GM18861 (cell line): ENCODE results near the gene ATF7IP2.
"Not testable (repeated sequence)": the region's sequence is repeated elsewhere in the genome, so short reads cannot be mapped to it uniquely, and the experiment has no call there.

Experiments
- ATAC-seq: cut with Tn5 transposase; IDR thresholded peaks from one replicate; pipeline ENCODE4 v1.9.1; 2021; ENCODE audit not compliant: unreplicated experiment

The ATF7IP2 gene

DNA sequence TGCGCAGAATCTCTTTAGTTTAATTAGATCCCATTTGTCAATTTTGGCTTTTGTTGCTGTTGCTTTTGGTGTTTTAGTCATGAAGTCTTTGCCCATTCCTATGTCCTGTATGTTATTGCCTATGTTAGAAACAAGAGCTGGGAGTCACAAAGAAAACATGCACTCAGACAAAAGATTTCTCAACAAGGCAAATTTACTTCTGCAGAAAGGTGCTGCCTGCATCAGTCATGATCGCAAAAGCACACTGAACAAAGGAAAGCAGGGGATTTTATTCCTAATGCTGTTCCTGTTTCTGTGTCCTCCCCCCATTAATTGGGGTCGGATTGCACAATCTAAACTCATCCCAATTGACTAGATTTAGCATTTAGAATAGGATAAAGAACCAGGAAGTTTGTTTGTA lies 55.9 kb downstream of the ATF7IP2 start:
- no peak for ATAC-seq

DNA sequence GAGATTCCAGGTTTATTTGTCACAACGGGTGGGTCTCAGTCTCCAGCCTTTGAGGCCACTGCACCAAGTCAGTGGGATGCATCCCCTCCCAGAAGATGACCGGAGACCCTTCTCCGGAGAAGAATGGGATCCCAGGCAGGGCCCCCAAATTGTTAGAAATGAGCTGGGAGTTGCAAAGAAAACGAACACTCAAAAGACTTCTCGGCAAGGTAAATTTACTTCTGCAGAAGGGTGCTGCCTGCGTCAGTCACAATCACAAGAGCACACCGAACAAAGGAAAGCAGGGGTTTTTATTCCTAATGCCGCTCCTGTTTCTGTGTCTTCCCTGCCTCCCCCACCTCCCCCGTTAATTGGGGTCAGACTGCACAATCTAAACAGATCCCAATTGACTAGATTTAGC lies 61.4 kb downstream of the ATF7IP2 start:
- ATAC-seq, result no peak

DNA sequence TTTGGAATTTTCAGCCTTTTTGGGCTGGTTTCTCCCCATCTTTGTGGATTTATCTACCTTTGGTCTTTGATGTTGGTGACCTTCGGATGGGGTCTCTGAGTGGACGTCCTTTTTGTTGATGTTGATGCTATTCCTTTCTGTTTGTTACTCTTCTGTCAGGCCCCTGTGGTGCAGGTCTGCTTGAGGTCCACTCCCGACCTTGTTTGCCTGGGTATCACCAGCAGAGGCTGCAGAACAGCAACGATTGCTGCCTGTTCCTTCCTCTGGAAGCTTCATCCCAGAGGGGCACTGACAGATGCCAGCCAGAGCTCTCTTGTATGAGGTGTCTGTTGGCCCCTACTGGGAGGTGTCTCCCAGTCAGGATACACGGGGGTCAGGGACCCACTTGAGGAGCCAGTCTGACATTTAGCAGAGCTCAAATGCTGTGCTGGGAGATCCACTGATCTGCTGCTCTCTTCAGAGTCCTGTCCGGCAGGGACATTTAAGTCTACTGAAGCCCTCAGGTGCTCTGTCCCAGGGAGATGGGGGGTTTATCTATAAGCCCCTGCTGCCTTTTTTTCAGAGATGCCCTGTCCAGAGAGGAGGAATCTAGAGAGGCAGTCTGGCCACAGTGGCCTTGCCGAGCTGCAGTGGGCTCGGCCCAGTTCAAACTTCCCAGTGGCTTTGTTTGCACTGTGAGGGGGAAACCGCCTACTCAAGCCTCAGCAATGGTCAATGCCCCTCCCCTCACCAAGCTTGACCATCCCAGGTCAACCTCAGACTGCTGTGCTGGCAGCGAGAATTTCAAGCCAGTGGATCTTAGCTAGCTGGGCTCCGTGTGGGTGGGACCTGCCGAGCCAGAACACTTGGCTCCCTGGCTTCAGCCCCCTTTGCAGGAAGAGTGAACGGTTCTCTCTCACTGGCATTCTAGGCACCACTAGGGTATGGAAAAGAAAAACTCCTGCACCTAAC lies 66.6 kb downstream of the ATF7IP2 start:
- ATAC-seq, result not testable (repeated sequence)

DNA sequence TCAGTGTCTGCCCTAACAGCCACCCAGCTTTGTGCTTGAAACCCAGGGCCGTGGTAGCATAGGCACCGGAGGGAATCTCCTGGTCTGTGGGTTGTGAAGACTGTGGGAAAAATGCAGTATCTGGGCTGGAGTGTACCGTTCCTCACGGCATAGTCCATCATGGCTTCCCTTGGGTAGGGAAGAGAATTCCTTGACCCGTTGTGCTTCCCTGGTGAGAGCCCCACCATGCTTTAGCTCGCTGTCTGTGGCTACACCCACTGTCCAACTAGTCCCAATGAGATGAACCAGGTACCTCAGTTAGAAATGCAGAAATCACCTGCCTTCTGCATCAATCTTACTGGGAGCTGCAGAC lies 67.3 kb downstream of the ATF7IP2 start:
- no peak for ATAC-seq

DNA sequence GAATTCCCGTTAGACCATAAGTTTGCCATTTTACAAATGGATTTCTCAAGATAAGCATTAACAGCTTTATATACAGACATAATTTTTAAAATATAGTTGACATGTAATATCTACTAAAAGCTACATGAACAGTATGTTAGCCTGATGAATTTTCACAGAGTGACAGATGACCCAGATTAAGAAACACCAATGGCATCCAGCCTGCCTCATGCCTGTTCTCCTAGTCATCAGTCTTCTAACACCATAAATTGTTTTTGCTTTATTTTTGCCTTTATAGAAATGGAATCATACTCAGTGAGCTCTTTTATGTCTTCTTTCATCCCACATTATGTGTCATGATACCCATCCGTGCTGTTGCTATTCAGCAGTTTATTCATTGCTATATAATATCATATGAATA lies 80.0 kb downstream of the ATF7IP2 start:
- no peak for ATAC-seq

DNA sequence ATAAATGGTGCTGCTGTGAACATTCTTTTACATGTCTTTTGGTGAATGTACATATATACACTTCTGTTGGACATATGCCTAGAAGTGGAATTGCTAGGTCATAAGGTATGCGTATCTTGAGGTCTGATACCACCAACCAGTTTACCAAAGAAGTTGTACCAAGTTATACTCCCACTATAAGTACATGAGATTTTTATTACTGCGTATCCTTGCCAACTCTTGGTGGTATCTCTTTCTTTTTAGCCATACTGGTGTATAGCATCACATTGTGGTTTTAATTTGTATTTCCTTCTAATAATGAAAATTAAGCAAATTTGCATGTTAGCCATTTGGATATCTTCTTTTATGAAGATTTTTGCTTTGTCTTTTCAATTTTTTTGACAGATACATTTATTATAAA lies 80.5 kb downstream of the ATF7IP2 start:
- no peak for ATAC-seq

DNA sequence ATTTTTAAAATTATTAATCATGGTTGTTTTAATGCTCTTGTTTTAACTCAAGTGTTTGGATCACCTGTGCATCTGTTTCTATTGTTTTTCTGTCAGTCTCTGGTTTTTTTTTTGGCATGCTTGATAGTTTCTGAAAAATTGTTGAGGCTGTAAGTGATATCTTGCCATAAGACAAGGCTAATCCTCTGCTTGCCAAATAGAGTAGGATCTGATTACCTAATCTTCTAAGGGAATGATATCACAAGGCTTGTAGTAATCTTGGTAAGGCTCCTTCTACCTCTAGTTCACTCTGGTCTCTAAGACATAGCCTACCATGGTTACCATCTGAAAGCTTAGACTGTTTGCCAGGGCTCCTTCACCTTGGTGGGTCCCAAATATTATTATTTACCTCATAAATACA lies 81.0 kb downstream of the ATF7IP2 start:
- ATAC-seq, result no peak

DNA sequence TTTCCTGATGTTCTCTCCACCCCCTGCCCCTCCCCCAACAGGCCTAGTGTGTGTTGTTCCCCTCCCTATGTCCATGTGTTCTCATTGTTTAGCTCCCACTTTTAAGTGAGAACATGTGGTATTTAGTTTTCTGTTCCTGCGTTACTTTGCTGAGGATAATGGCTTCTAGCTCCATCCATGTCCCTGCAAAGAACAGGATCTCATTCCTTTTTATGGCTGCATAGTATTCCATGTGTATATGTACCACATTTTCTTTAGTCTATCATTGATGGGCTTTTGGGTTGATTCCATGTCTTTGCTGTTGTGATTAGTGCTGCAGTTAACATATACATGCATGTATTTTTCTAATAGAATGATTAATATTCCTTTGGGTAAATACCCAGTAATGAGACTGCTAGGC lies 90.8 kb downstream of the ATF7IP2 start:
- not testable (repeated sequence) for ATAC-seq

DNA sequence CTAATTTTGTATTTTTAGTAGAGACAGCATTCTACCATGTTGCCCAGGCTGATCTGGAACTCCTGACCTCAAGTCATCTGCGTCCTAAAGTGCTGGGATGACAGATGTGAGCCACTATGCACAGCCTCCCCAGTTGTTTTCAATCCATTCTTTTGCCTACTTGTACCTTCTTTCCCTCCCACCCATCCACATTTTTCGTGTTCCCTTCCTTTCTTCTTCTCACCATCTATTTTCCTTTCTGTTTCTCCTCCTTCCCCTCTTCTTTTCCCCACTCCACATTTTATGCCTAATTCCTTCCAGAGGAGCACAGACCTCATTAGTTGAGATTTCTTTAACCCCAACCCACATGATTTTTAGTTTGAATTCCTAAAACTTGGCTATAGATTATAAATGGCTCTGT lies 94.3 kb downstream of the ATF7IP2 start:
- ATAC-seq, result no peak

DNA sequence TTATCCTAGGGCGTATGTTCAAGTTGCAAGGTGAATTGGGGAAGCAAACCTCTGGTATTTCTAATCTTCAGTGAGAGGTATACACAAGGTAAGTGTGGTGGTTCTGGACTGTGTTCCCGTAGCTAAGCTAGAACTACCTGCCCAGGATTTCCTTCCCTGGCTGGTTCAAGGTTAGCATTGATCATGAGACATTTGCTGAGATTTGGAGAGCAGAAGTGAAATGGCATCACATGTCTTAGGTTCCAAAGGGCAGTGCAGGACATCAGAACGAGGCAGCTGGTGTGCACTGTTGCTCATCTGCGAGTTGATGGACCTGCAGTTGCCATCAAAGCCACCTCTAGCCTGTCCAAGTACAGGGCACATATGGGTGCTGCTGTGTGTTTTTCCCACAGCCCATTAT lies 99.3 kb downstream of the ATF7IP2 start:
- ATAC-seq, result no peak

DNA sequence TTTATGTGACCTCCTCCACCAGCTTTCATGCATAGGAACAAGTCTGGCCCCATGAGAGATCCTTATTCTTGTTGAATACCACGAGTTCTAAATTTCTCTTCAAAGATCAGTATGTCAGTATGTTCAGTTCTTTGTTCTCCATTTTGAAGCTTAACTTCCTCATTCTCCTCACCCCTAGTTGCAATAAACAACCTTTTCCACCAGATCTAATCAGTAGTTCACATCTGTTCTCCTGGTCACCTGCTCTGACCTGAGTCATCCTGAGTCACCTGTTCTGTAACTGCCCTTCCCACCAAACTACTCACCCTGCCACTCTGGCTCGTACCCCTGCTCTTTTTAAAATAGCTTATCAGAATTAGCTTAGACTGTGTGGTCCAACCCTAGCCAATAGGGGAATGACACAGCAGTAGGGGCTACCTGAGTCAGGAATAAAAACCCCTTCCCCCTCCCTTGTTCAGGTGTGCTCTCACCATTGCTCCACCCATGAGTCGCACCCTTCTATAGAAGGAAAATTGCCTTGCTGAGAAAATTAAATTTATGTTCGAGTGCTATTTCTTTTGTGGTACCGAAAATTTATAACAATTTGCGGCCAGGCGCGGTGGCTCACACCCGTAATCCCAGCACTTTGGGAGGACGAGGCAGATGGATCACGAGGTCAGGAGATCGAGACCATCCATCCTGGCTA lies 100.0 kb downstream of the ATF7IP2 start:
- ATAC-seq, result no peak

DNA sequence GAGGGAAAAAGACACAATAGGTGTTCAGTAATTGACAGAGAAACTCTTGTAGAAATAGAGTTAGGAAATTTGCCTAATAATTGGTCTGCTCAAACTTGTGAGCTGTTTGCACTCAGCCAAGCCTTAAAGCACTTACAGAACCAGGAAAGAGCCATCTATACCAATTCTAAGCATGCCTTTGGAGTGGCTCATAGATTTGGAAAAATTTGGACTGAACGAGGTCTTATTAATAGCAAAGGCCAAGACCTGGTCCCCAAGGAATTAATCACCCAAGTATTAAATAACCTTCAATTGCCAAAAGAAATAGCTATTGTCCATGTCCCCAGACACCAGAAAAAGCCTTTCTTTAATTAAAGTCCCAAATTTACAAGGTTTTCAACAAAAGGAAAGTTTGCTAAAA lies 104.3 kb downstream of the ATF7IP2 start:
- no peak for ATAC-seq

DNA sequence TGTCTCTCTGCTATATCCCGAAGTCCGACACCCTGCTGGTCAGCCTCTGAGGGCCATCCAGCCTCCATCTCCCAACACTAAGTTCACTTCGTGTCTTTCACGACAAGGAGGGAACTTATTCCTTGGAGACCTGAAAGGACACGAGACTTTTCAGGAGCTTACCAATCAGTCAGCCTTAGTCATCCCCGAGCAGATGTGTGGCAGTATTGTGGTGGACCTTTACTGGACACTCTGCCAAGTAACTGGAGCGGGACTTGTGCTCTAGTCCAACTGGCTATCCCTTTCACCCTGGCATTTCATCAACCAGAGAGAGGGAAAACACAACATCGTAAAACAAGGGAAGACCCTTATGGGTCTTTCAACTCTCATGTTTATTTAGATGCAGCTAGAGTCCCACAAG lies 107.4 kb downstream of the ATF7IP2 start:
- no peak for ATAC-seq

DNA sequence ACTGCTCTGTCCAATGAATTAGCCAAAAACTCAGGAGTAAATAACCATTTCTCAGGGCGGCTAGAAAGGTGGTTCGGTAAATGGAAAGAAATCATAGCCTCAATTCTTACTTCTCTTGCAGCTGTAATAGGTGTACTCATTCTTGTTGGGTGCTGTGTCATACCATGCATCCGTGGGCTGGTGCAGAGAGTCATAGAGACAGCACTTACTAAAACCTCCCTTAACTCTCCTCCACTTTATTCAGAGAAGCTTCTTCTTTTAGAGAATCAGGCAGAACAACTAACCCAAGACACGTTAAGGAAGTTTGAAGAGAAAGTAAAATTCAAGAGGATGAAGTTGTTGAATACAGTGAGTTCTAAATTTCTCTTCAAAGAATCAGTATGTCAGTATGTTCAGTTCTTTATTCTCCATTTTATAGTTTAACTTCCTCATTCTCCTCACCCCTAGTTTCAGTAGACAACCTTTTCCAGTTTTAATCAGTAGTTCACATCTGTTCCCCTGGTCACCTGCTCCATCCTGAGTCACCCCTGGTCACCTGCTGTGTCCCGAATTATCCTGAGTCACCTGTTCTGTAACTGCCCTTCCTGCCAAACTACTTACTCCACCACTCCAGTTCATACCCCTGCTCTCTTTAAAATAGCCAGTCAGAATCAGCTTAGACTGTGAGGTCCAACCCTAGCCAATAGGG lies 108.6 kb downstream of the ATF7IP2 start:
- no peak for ATAC-seq

DNA sequence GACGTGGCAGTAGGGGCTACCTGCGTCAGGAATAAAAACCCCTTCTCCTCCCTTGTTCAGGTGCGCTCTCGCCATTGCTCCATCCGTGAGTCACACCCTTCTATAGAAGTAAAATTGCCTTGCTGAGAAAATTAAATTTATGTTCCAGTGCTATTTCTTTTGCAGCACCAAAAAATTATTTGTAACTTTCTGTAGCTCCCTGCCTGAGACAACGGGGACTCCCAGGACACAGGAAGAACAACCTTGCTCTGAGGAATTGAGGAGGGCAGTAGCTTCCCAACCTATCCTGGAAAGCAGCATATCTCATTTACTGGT lies 109.1 kb downstream of the ATF7IP2 start:
- ATAC-seq, result no peak

DNA sequence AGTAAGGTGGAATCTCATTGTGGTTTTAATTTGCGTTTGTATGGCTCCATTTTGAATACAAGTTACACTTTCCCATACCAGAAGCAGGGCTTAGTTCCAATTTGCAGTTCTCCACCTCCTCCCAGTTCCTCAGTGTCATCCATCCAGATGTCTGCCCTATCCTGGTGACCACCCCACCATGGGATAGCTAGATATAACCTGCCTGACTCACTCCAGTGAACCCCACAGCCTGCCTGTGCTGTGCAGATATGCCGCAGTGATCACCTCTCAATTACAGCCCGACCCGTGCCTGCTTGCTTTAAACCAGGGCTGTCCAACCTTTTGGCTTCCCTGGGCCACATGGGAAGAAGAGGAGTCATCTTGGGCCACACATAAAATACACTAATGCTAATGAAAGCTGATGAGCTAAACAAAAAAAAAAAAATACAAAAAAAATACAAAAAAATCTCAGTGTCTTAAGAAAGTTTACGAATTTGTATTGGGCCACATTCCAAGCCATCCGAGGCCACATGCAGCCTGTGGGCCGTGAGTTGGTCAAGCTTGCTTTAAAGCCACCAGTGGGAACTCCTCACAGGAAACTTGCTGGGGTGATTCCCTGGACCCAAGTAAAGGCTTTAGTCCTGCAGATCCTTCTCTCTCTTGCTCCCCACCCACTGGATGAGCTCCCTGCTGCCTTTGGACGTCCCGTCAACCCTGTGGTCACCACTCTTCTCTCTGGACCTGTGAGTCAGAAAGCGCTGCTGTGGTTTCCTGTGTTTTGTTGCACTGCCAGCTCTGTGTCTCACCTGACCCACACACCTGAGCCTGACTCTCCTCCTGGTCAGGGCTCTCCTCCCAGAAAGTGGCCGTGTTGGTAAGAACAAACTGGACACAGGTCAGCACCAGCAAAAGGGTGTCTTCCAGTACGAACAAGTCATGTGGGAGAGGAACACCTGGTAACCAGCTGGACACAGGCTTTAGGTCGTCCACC lies 111.6 kb downstream of the ATF7IP2 start:
- no peak for ATAC-seq

DNA sequence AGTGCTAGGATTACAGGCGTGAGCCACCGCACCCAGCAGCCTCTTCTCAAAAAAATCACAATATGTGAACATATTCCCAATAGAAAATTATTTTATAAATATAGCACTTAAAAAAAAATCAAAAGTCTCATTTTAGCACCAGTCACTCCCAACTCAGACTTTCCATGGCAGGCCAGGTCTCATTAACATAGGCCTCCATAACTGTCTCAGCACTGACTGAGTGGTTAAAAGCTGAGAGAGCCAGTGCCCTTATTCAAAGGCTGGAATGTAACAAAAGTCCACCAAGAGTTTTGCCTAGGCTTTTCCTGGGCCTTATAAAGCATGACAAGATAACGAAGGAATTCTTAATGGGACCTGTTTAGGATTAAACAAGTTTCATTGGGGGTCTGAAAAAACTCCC lies 114.7 kb downstream of the ATF7IP2 start:
- no peak for ATAC-seq

DNA sequence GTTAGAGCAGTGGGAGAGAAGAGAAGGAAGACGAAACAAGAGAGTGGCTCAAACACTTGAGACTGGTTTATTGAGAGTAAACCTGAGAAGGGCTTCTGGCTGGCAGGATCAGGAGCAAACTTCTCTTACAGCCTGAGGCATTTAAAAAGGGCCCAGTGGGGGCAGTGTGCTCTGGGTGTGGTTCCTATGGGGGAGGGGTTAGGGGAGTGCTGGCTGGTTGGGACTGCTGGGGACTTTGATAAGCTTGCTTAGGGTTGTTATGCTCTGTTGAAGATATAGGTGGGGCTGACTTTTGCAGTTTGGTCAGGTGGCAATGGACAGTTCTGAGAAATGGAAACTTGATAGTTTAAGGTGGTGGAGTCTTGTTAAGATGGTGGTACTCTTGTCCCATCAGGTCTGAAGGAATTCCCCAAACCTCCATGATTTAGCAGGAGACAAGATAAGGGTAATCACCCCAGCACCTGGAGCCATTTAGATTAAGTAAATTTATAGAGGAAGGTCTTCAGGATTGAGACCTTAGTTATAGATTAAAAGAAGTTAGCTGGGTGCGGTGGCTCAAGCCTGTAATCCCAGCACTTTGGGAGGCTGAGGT lies 115.3 kb downstream of the ATF7IP2 start:
- ATAC-seq, result no peak

DNA sequence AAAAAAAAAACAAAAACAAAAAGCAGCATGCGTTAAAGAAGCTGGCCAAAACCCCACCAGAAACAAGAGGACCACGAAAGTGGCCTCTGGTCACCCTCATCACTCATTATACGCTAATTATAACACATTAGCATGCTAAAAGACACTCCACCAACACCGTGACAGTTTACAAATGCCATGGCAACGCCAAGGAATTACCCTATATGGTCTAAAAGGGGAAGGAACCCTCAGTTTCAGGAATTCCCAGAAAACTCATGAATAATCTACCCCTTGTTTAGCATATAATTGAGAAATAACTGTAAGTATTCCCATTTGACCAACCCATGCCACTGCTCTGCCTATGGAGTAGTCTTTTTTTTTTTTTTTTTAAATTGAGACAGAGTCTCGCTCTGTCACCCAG lies 116.9 kb downstream of the ATF7IP2 start:
- no peak for ATAC-seq

DNA sequence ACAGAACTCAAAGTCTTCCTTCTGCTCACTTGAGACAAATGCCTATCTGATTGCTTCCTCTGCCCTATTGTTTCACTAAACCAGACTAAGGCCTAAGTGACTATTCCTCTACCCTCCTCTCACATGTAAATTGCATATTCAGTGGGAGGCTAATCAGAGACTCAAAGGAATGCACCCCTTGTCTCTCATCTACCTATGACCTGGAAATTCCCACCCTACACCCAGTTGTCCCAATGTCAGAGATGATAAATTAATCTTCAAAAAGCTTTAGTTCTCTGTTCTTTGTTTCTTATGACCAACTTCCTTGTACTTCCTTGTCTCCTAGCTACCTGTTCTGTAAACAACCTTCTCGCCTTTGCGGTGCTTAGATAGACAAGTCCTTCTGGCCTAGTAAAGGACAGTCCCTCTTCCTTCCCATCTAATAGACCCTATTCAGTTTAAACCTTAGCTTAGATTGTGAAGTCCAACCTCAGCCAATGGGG lies 118.6 kb downstream of the ATF7IP2 start:
- no peak for ATAC-seq
